ENCODE results near the gene FABP6.

DNA sequence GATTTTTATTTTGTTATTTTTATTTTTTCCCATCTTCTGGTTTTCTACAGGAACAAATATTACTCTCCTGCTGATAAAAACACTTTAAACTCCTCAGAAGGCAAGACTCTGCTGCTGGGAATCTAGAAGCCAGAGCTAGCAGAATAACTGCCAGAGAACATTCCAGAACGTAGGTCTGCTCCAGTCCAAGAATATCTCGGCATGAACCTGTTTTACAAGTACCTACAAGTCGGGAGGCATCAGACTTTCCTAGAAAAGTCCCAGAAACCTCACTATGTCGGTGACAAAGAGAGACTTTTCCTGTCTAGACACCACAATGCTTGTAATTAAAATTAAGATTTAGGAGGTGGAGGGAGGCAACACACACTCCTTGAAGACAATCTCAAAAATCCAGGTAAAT is 41.4 kb downstream of the FABP6 start:
- TF ChIP-seq, protein P1, sequence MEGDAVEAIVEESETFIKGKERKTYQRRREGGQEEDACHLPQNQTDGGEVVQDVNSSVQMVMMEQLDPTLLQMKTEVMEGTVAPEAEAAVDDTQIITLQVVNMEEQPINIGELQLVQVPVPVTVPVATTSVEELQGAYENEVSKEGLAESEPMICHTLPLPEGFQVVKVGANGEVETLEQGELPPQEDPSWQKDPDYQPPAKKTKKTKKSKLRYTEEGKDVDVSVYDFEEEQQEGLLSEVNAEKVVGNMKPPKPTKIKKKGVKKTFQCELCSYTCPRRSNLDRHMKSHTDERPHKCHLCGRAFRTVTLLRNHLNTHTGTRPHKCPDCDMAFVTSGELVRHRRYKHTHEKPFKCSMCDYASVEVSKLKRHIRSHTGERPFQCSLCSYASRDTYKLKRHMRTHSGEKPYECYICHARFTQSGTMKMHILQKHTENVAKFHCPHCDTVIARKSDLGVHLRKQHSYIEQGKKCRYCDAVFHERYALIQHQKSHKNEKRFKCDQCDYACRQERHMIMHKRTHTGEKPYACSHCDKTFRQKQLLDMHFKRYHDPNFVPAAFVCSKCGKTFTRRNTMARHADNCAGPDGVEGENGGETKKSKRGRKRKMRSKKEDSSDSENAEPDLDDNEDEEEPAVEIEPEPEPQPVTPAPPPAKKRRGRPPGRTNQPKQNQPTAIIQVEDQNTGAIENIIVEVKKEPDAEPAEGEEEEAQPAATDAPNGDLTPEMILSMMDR (IDR thresholded peaks at IDR 0.05; ENCODE audit: poor library complexity) = no peak
- TF ChIP-seq EZH2 (IDR thresholded peaks at IDR 0.05; ENCODE audit: borderline replicate concordance) (no peak), EZH2phosphoT487 (IDR thresholded peaks at IDR 0.05; ENCODE audit: low read depth, severe bottlenecking, unreplicated experiment) (no peak)
